ENCODE results near the gene PRKCZ. TPM values are rescaled to one million over a fixed set of nuclear protein-coding genes. Genes with fewer than 3 reads are reported as not detected.

The PRKCZ gene
- total RNA-seq, 1 donor from 2014 or later = 33.4 TPM

- Mint-ChIP-seq H3K4me1 (peaks cover 24% of the 10 kb centered on the region), H3K4me3 (peak overlapping the region; percentile 78), H3K27me3 (ENCODE audit: insufficient read depth, low read depth) (peaks cover 6% of the 10 kb centered on the region), H3K27ac (peak overlapping the region; percentile 72), H3K36me3 (peaks cover 14% of the 10 kb centered on the region), H3K9me3 (peaks cover 17% of the 10 kb centered on the region)
- H3K36me3 ChIP-seq = no peaks in the 10 kb centered on the region
- H2AFZ ChIP-seq (replicated peaks) = no peak overlapping the region
- H4K20me1 ChIP-seq (ENCODE audit: low read depth) = peaks cover 23% of the 10 kb centered on the region
- DNase-seq (ENCODE audit: low spot score) = peak; percentile 66
- H3K9me3 ChIP-seq (ENCODE audit: low read depth) = peaks cover 6% of the 10 kb centered on the region
- H3K9ac ChIP-seq = no peak overlapping the region
- no peaks in the 10 kb centered on the region for H3K27me3 ChIP-seq
- peak overlapping the region; percentile 58 for H3K4me2 ChIP-seq
- peak overlapping the region; percentile 70 for H3K27ac ChIP-seq
- H3F3A ChIP-seq (ENCODE audit: low read depth) = no peaks in the 10 kb centered on the region
- TF ChIP-seq EZH2phosphoT487 (IDR thresholded peaks at IDR 0.05) = no peak
- no peak for TF ChIP-seq CTCF (IDR thresholded peaks at IDR 0.05)
- TF ChIP-seq EZH2 (IDR thresholded peaks at IDR 0.05) = no peak
- peaks cover 28% of the 10 kb centered on the region for H3K4me1 ChIP-seq
- H3K4me3 ChIP-seq = no peak overlapping the region
- H3K79me2 ChIP-seq (ENCODE audit: low read depth) = peaks cover 26% of the 10 kb centered on the region
Measured at GRCh38 chr1:2073382-2074230, 23.4 kb downstream of the PRKCZ start.

- H3K27ac Mint-ChIP-seq = peak overlapping the region; percentile 85
- Histone ChIP-seq H4K20me1 (ENCODE audit: low read depth) (peaks cover 23% of the 10 kb centered on the region), H3K4me3 (no peak overlapping the region), H3K36me3 (no peaks in the 10 kb centered on the region), H3K27ac (no peak overlapping the region), H3K79me2 (ENCODE audit: low read depth) (peaks cover 32% of the 10 kb centered on the region), H3K27me3 (no peaks in the 10 kb centered on the region), H3K4me2 (no peak overlapping the region), H3K9ac (no peak overlapping the region), H3K4me1 (peaks cover 28% of the 10 kb centered on the region), H2AFZ (replicated peaks) (no peak overlapping the region), H3F3A (ENCODE audit: low read depth) (no peaks in the 10 kb centered on the region), H3K9me3 (ENCODE audit: low read depth) (peaks cover 6% of the 10 kb centered on the region)
- TF ChIP-seq EZH2 (IDR thresholded peaks at IDR 0.05) (no peak), CTCF (IDR thresholded peaks at IDR 0.05) (no peak), EZH2phosphoT487 (IDR thresholded peaks at IDR 0.05) (no peak)
- peak overlapping the region; percentile 78 for H3K4me3 Mint-ChIP-seq
- H3K36me3 Mint-ChIP-seq = peaks cover 15% of the 10 kb centered on the region
- DNase-seq (ENCODE audit: low spot score) = no peak
- peaks cover 24% of the 10 kb centered on the region for H3K4me1 Mint-ChIP-seq
- peaks cover 23% of the 10 kb centered on the region for H3K9me3 Mint-ChIP-seq
- H3K27me3 Mint-ChIP-seq (ENCODE audit: insufficient read depth, low read depth) = peaks cover 6% of the 10 kb centered on the region
Measured at GRCh38 chr1:2074396-2074795, 24.2 kb downstream of the PRKCZ start.

GRCh38 chr1:2074944-2075740 lies 24.9 kb downstream of the PRKCZ start:
- H3K4me1 Mint-ChIP-seq = peaks cover 24% of the 10 kb centered on the region
- Histone ChIP-seq H3K4me3 (no peak overlapping the region), H3K36me3 (no peaks in the 10 kb centered on the region), H4K20me1 (ENCODE audit: low read depth) (peaks cover 23% of the 10 kb centered on the region), H3K79me2 (ENCODE audit: low read depth) (peaks cover 32% of the 10 kb centered on the region), H3K27ac (no peak overlapping the region), H2AFZ (replicated peaks) (no peak overlapping the region), H3K9ac (no peak overlapping the region), H3F3A (ENCODE audit: low read depth) (no peaks in the 10 kb centered on the region), H3K4me1 (peaks cover 28% of the 10 kb centered on the region), H3K4me2 (no peak overlapping the region), H3K27me3 (no peaks in the 10 kb centered on the region), H3K9me3 (ENCODE audit: low read depth) (peaks cover 6% of the 10 kb centered on the region)
- TF ChIP-seq EZH2 (IDR thresholded peaks at IDR 0.05) (no peak), EZH2phosphoT487 (IDR thresholded peaks at IDR 0.05) (no peak)
- no peak for DNase-seq (ENCODE audit: low spot score)
- peaks cover 17% of the 10 kb centered on the region for H3K36me3 Mint-ChIP-seq
- H3K27ac Mint-ChIP-seq = no peak overlapping the region
- no peak overlapping the region for H3K4me3 Mint-ChIP-seq
- peaks cover 29% of the 10 kb centered on the region for H3K9me3 Mint-ChIP-seq
- peaks cover 8% of the 10 kb centered on the region for H3K27me3 Mint-ChIP-seq (ENCODE audit: insufficient read depth, low read depth)

Data from neural progenitor cell (in vitro differentiated cells).